ENCODE data around the gene BANF1. TPM values are rescaled to one million over a fixed set of nuclear protein-coding genes. Genes with fewer than 3 reads are reported as not detected.

Gene BANF1
- total RNA-seq, 1 experiment from 2014 or later, result 269 TPM

DNA sequence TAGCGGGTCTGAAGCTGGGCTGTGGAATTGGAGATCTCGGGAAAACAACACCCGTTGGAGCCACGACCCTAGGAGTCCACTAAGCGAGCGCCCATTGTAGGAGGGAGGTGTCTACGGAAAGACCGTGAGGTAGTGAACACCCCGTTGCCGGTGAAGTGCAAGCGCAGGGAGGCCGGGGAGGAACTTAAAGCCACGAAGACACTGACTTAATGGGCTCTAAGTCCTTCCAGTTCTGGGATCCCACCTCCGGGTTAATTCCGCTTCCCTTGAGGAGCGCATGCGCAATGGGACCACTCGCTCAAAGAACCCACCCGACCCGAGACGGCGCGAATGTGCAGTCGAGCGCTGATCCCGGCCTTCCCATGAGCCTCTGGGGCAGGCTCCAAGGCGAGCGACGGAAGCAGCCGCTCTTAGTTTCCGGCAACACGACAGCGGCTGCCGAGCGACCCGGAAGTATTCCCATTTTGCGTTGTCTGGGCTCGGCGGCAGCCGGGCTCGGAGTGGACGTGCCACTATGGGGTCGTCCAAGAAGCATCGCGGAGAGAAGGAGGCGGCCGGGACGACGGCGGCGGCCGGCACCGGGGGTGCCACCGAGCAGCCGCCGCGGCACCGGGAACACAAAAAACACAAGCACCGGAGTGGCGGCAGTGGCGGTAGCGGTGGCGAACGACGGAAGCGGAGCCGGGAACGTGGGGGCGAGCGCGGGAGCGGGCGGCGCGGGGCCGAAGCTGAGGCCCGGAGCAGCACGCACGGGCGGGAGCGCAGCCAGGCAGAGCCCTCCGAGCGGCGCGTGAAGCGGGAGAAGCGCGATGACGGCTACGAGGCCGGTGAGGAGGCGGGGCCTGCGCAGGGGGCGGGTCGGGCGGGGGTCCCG, 40.8 kb upstream of the BANF1 start, which contains the start of gene SART1 (continued):
- TF ChIP-seq, protein P1, sequence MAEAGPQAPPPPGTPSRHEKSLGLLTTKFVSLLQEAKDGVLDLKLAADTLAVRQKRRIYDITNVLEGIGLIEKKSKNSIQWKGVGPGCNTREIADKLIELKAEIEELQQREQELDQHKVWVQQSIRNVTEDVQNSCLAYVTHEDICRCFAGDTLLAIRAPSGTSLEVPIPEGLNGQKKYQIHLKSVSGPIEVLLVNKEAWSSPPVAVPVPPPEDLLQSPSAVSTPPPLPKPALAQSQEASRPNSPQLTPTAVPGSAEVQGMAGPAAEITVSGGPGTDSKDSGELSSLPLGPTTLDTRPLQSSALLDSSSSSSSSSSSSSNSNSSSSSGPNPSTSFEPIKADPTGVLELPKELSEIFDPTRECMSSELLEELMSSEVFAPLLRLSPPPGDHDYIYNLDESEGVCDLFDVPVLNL (CRISPR knock-in tag; IDR thresholded peaks at IDR 0.05; ENCODE audit: borderline replicate concordance, low read depth), result no peak
- TF ChIP-seq TEAD4 (CRISPR knock-in tag; IDR thresholded peaks at IDR 0.05) (no peak; the same call in 1 of the 2 replicates), ZNF317 (CRISPR knock-in tag; IDR thresholded peaks at IDR 0.05; ENCODE audit: borderline replicate concordance, low read depth) (no peak; the same call in 1 of the 2 replicates), FOXP4 (CRISPR knock-in tag; IDR thresholded peaks at IDR 0.05) (no peak), TCF7 (CRISPR knock-in tag; IDR thresholded peaks at IDR 0.05; ENCODE audit: low read depth) (no peak), ELF4 (CRISPR knock-in tag; IDR thresholded peaks at IDR 0.05; ENCODE audit: low read depth) (no peak), NFYB (CRISPR knock-in tag; conservative IDR thresholded peaks at IDR 0.05; ENCODE audit: low read depth) (no peak), MYBL2 (CRISPR knock-in tag; IDR thresholded peaks at IDR 0.05) (no peak; the same call in 1 of the 2 replicates), ZBTB21 (CRISPR knock-in tag; IDR thresholded peaks at IDR 0.05; ENCODE audit: borderline replicate concordance) (no peak), ZNF138 (CRISPR knock-in tag; conservative IDR thresholded peaks at IDR 0.05) (no peak), ZNF396 (CRISPR knock-in tag; IDR thresholded peaks at IDR 0.05; ENCODE audit: borderline replicate concordance) (no peak), RORB (CRISPR knock-in tag; IDR thresholded peaks at IDR 0.05) (no peak), SP1 (CRISPR knock-in tag; conservative IDR thresholded peaks at IDR 0.05) (peak; percentile 83), ZNF512 (CRISPR knock-in tag; IDR thresholded peaks at IDR 0.05; ENCODE audit: borderline replicate concordance) (no peak), RELA (CRISPR knock-in tag; IDR thresholded peaks at IDR 0.05; ENCODE audit: borderline replicate concordance) (no peak; the same call in 1 of the 2 replicates), GRHL2 (CRISPR knock-in tag; IDR thresholded peaks at IDR 0.05; ENCODE audit: insufficient replicate concordance, severe bottlenecking) (no peak), ETV6 (CRISPR knock-in tag; IDR thresholded peaks at IDR 0.05) (peak; percentile 60; the same call in 1 of the 2 replicates), ZNF121 (CRISPR knock-in tag; IDR thresholded peaks at IDR 0.05) (no peak), ZNF423 (CRISPR knock-in tag; IDR thresholded peaks at IDR 0.05) (no peak), IRF2 (CRISPR knock-in tag; IDR thresholded peaks at IDR 0.05; ENCODE audit: borderline replicate concordance, low read depth) (no peak)
- TF ChIP-seq, protein P2, sequence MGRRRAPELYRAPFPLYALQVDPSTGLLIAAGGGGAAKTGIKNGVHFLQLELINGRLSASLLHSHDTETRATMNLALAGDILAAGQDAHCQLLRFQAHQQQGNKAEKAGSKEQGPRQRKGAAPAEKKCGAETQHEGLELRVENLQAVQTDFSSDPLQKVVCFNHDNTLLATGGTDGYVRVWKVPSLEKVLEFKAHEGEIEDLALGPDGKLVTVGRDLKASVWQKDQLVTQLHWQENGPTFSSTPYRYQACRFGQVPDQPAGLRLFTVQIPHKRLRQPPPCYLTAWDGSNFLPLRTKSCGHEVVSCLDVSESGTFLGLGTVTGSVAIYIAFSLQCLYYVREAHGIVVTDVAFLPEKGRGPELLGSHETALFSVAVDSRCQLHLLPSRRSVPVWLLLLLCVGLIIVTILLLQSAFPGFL (CRISPR knock-in tag; IDR thresholded peaks at IDR 0.05; ENCODE audit: borderline replicate concordance), result no peak
- TF ChIP-seq, protein P3, sequence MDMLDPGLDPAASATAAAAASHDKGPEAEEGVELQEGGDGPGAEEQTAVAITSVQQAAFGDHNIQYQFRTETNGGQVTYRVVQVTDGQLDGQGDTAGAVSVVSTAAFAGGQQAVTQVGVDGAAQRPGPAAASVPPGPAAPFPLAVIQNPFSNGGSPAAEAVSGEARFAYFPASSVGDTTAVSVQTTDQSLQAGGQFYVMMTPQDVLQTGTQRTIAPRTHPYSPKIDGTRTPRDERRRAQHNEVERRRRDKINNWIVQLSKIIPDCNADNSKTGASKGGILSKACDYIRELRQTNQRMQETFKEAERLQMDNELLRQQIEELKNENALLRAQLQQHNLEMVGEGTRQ (CRISPR knock-in tag; IDR thresholded peaks at IDR 0.05), result no peak
- TF ChIP-seq, protein P4, sequence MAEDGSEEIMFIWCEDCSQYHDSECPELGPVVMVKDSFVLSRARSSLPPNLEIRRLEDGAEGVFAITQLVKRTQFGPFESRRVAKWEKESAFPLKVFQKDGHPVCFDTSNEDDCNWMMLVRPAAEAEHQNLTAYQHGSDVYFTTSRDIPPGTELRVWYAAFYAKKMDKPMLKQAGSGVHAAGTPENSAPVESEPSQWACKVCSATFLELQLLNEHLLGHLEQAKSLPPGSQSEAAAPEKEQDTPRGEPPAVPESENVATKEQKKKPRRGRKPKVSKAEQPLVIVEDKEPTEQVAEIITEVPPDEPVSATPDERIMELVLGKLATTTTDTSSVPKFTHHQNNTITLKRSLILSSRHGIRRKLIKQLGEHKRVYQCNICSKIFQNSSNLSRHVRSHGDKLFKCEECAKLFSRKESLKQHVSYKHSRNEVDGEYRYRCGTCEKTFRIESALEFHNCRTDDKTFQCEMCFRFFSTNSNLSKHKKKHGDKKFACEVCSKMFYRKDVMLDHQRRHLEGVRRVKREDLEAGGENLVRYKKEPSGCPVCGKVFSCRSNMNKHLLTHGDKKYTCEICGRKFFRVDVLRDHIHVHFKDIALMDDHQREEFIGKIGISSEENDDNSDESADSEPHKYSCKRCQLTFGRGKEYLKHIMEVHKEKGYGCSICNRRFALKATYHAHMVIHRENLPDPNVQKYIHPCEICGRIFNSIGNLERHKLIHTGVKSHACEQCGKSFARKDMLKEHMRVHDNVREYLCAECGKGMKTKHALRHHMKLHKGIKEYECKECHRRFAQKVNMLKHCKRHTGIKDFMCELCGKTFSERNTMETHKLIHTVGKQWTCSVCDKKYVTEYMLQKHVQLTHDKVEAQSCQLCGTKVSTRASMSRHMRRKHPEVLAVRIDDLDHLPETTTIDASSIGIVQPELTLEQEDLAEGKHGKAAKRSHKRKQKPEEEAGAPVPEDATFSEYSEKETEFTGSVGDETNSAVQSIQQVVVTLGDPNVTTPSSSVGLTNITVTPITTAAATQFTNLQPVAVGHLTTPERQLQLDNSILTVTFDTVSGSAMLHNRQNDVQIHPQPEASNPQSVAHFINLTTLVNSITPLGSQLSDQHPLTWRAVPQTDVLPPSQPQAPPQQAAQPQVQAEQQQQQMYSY (CRISPR knock-in tag; IDR thresholded peaks at IDR 0.05), result peak; percentile 42; the same call in 1 of the 2 replicates
- TF ChIP-seq, protein P5, sequence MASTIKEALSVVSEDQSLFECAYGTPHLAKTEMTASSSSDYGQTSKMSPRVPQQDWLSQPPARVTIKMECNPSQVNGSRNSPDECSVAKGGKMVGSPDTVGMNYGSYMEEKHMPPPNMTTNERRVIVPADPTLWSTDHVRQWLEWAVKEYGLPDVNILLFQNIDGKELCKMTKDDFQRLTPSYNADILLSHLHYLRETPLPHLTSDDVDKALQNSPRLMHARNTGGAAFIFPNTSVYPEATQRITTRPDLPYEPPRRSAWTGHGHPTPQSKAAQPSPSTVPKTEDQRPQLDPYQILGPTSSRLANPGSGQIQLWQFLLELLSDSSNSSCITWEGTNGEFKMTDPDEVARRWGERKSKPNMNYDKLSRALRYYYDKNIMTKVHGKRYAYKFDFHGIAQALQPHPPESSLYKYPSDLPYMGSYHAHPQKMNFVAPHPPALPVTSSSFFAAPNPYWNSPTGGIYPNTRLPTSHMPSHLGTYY (CRISPR knock-in tag; IDR thresholded peaks at IDR 0.05), result no peak
- TF ChIP-seq, protein P6, sequence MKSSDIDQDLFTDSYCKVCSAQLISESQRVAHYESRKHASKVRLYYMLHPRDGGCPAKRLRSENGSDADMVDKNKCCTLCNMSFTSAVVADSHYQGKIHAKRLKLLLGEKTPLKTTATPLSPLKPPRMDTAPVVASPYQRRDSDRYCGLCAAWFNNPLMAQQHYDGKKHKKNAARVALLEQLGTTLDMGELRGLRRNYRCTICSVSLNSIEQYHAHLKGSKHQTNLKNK (CRISPR knock-in tag; IDR thresholded peaks at IDR 0.05), result no peak
